ENCODE measurements around the gene ANHX. TPM values are rescaled to one million over a fixed set of nuclear protein-coding genes. Genes with fewer than 3 reads are reported as not detected.

The ANHX gene
- total and polyA plus RNA-seq, 2 of the 13 experiments (the other 11 are each of a cell fraction or from before 2014, with no cell fraction given): not detected

DNA sequence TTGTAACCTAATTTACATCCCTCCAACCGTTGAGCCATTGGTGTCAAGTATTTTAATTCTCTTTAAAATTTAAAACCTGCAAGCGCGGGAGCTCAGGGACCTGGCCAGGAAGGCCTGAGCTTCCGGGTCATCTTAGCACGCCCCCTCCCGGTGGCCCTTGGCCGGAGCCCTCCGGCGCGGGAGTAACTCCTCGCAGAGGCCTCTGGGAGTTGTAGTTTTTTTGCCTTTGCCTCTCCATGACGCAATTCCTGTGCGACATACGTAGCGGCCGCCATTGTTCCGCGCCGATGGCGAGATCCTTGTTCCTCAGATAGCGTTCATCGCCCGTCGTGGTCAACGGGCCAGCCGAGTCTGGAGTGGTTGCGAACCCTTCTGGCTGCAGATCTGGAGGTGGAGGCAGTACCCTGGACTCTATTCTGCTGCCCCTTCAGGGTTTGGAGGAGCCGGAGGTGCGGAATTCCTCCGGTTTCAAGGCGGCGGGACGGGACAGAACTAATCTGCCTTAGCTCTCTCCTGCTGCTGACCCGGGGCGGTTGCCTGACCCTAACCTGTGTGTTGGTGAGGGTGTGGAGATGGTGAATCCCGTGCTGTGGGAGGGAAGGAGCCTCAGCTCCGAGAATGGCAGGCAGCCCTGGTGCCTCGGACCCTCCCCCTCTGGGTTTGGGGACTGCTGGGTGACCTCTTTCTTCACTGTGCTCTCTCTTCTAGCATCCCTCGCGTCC, 54.3 kb downstream of the ANHX start, which contains the start of gene ZNF268 (continued):
- TF ChIP-seq, protein P1, sequence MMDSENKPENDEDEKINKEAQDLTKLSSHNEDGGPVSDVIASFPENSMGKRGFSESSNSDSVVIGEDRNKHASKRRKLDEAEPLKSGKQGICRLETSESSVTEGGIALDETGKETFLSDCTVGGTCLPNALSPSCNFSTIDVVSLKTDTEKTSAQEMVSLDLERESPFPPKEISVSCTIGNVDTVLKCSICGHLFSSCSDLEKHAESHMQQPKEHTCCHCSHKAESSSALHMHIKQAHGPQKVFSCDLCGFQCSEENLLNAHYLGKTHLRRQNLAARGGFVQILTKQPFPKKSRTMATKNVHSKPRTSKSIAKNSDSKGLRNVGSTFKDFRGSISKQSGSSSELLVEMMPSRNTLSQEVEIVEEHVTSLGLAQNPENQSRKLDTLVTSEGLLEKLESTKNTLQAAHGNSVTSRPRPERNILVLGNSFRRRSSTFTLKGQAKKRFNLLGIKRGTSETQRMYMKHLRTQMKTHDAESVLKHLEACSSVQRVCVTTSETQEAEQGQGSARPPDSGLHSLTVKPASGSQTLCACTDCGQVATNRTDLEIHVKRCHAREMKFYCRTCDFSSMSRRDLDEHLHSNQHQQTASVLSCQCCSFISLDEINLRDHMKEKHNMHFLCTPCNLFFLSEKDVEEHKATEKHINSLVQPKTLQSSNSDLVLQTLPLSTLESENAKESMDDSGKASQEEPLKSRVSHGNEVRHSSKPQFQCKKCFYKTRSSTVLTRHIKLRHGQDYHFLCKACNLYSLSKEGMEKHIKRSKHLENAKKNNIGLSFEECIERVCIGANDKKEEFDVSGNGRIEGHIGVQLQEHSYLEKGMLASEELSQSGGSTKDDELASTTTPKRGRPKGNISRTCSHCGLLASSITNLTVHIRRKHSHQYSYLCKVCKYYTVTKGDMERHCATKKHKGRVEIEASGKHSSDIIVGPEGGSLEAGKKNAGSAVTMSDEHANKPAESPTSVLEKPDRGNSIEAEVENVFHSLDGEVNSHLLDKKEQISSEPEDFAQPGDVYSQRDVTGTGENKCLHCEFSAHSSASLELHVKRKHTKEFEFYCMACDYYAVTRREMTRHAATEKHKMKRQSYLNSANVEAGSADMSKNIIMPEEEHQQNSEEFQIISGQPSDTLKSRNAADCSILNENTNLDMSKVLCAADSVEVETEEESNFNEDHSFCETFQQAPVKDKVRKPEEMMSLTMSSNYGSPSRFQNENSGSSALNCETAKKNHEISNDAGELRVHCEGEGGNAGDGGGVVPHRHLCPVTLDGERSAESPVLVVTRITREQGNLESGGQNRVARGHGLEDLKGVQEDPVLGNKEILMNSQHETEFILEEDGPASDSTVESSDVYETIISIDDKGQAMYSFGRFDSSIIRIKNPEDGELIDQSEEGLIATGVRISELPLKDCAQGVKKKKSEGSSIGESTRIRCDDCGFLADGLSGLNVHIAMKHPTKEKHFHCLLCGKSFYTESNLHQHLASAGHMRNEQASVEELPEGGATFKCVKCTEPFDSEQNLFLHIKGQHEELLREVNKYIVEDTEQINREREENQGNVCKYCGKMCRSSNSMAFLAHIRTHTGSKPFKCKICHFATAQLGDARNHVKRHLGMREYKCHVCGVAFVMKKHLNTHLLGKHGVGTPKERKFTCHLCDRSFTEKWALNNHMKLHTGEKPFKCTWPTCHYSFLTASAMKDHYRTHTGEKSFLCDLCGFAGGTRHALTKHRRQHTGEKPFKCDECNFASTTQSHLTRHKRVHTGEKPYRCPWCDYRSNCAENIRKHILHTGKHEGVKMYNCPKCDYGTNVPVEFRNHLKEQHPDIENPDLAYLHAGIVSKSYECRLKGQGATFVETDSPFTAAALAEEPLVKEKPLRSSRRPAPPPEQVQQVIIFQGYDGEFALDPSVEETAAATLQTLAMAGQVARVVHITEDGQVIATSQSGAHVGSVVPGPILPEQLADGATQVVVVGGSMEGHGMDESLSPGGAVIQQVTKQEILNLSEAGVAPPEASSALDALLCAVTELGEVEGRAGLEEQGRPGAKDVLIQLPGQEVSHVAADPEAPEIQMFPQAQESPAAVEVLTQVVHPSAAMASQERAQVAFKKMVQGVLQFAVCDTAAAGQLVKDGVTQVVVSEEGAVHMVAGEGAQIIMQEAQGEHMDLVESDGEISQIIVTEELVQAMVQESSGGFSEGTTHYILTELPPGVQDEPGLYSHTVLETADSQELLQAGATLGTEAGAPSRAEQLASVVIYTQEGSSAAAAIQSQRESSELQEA (CRISPR knock-in tag; IDR thresholded peaks at IDR 0.05; ENCODE audit: not compliant biosample characterization): no peak
- peak; percentile 78 for TF ChIP-seq NAIF1 (CRISPR knock-in tag; IDR thresholded peaks at IDR 0.05; ENCODE audit: borderline replicate concordance)
- peak; percentile 99 for TF ChIP-seq PHF20 (CRISPR knock-in tag; IDR thresholded peaks at IDR 0.05)
- TF ChIP-seq KLF15 (CRISPR knock-in tag; IDR thresholded peaks at IDR 0.05; ENCODE audit: borderline replicate concordance): no peak
- no peak for TF ChIP-seq HIVEP1 (CRISPR knock-in tag; IDR thresholded peaks at IDR 0.05)
- TF ChIP-seq ZNF235 (CRISPR knock-in tag; IDR thresholded peaks at IDR 0.05; ENCODE audit: borderline replicate concordance): no peak
- TF ChIP-seq, protein P2, sequence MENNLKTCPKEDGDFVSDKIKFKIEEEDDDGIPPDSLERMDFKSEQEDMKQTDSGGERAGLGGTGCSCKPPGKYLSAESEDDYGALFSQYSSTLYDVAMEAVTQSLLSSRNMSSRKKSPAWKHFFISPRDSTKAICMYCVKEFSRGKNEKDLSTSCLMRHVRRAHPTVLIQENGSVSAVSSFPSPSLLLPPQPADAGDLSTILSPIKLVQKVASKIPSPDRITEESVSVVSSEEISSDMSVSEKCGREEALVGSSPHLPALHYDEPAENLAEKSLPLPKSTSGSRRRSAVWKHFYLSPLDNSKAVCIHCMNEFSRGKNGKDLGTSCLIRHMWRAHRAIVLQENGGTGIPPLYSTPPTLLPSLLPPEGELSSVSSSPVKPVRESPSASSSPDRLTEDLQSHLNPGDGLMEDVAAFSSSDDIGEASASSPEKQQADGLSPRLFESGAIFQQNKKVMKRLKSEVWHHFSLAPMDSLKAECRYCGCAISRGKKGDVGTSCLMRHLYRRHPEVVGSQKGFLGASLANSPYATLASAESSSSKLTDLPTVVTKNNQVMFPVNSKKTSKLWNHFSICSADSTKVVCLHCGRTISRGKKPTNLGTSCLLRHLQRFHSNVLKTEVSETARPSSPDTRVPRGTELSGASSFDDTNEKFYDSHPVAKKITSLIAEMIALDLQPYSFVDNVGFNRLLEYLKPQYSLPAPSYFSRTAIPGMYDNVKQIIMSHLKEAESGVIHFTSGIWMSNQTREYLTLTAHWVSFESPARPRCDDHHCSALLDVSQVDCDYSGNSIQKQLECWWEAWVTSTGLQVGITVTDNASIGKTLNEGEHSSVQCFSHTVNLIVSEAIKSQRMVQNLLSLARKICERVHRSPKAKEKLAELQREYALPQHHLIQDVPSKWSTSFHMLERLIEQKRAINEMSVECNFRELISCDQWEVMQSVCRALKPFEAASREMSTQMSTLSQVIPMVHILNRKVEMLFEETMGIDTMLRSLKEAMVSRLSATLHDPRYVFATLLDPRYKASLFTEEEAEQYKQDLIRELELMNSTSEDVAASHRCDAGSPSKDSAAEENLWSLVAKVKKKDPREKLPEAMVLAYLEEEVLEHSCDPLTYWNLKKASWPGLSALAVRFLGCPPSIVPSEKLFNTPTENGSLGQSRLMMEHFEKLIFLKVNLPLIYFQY (CRISPR knock-in tag; IDR thresholded peaks at IDR 0.05; ENCODE audit: borderline replicate concordance): no peak
- 0 out of 2 replicates have a peak, but pooled peaks have one; percentile 49 for TF ChIP-seq CHD2 (IDR thresholded peaks at IDR 0.05; ENCODE audit: low read depth, low read length)
- TF ChIP-seq FUBP1 (CRISPR knock-in tag; IDR thresholded peaks at IDR 0.05; ENCODE audit: borderline replicate concordance): no peak
- no peak for TF ChIP-seq ZNF549 (CRISPR knock-in tag; IDR thresholded peaks at IDR 0.05)
- peak; percentile 88 for TF ChIP-seq ZNF792 (CRISPR knock-in tag; IDR thresholded peaks at IDR 0.05)
- TF ChIP-seq GABPB1 (CRISPR knock-in tag; IDR thresholded peaks at IDR 0.05): peak; percentile 99
